CD4-positive, CD25-positive, alpha-beta regulatory T cell (primary cell): Measurements from ENCODE around the gene NSMCE1. TPM values are rescaled to one million over a fixed set of nuclear protein-coding genes. Genes with fewer than 3 reads are reported as not detected.
A peak's percentile ranks its signal among the peaks of the same experiment; 100 is the strongest.
"Not testable (repeated sequence)": the region's sequence is repeated elsewhere in the genome, so short reads cannot be mapped to it uniquely, and the experiment has no call there.

ENCODE experiments used
- ATAC-seq, 2 donors: fragments of 150-1000 bp; cut with Tn5 transposase; one replicate each; pipeline ENCODE4 v1.10.0; 2021; ENCODE audit warnings: low read depth in 2 of 2, moderate number of reproducible peaks in 2 of 2, moderate library complexity in 1 of 2
- DNase-seq, 3 donors: peaks; one replicate each; pipeline versions ENCODE4 v3.0.0 to v3.0.0-alpha.2; 2012 to 2022; ENCODE audit warnings: mixed read lengths in 1 of 3
- H3K27ac ChIP-seq: one replicate; pipeline ENCODE4 v1.7.0; 2013; ENCODE audit warnings: mild to moderate bottlenecking, low read length; ENCODE audit not compliant: insufficient read depth, poor library complexity, severe bottlenecking
- H3K27me3 ChIP-seq: one replicate; pipeline ENCODE4 v1.7.0; 2013; ENCODE audit warnings: low read length; ENCODE audit not compliant: control insufficient read depth, insufficient read depth
- H3K36me3 ChIP-seq: one replicate; pipeline ENCODE4 v1.7.0; 2013; ENCODE audit warnings: mild to moderate bottlenecking, low read length, moderate library complexity; ENCODE audit not compliant: control insufficient read depth, insufficient read depth
- H3K4me1 ChIP-seq: 2 replicates; pipeline ENCODE4 v1.7.0; 2013; ENCODE audit warnings: mild to moderate bottlenecking, low read length; ENCODE audit not compliant: insufficient read depth, control insufficient read depth, poor library complexity, severe bottlenecking
- H3K4me3 ChIP-seq: one replicate; pipeline ENCODE4 v1.7.0; 2013; ENCODE audit warnings: low read depth, mild to moderate bottlenecking, low read length, moderate library complexity
- H3K9me3 ChIP-seq, 2 experiments: 1 replicate in 1 of 2; 2 replicates in 1 of 2; pipeline ENCODE4 v1.7.0; 2013; ENCODE audit warnings: low read length in 2 of 2, mild to moderate bottlenecking in 1 of 2, moderate library complexity in 1 of 2; ENCODE audit not compliant: control insufficient read depth in 2 of 2
- H3K27ac Mint-ChIP-seq, 3 donors: one replicate each; pipeline ENCODE4 v1.8.0; 2020 to 2022; ENCODE audit warnings: mild to moderate bottlenecking in 3 of 3, mixed read lengths in 3 of 3, moderate library complexity in 2 of 3
- H3K27me3 Mint-ChIP-seq: one replicate; pipeline ENCODE4 v1.8.0; 2022; ENCODE audit warnings: mild to moderate bottlenecking, mixed read lengths
- H3K36me3 Mint-ChIP-seq: one replicate; pipeline ENCODE4 v1.8.0; 2020; ENCODE audit warnings: mixed read lengths
- H3K4me1 Mint-ChIP-seq, 4 donors: one replicate each; pipeline ENCODE4 v1.8.0; 2020 to 2022; ENCODE audit warnings: mixed read lengths in 4 of 4, mild to moderate bottlenecking in 1 of 4
- H3K4me3 Mint-ChIP-seq, 4 donors: one replicate each; pipeline ENCODE4 v1.8.0; 2020 to 2022; ENCODE audit warnings: mild to moderate bottlenecking in 4 of 4, mixed read lengths in 4 of 4, moderate library complexity in 3 of 4
- H3K9me3 Mint-ChIP-seq, 7 donors: one replicate each; pipeline ENCODE4 v1.8.0; 2020 to 2022; ENCODE audit warnings: mixed read lengths in 7 of 7, mild to moderate bottlenecking in 3 of 7, moderate library complexity in 2 of 7
- polyA plus RNA-seq, 4 donors: library from polyadenylated mRNA; unstranded; fragments of 300-500 nt; fragmentation: Illumina TruSeq; gene quantifications; one replicate each; pipeline ENCODE4 v1.2.3, GENCODE V29; 2021
- total RNA-seq: library from RNA; stranded (reverse); gene quantifications from one replicate; pipeline ENCODE4 v1.2.3, GENCODE V29; 2022

The NSMCE1 gene
- total and polyA plus RNA-seq, 5 donors from 2014 or later: 40.0 to 156 (median 131) TPM

DNA sequence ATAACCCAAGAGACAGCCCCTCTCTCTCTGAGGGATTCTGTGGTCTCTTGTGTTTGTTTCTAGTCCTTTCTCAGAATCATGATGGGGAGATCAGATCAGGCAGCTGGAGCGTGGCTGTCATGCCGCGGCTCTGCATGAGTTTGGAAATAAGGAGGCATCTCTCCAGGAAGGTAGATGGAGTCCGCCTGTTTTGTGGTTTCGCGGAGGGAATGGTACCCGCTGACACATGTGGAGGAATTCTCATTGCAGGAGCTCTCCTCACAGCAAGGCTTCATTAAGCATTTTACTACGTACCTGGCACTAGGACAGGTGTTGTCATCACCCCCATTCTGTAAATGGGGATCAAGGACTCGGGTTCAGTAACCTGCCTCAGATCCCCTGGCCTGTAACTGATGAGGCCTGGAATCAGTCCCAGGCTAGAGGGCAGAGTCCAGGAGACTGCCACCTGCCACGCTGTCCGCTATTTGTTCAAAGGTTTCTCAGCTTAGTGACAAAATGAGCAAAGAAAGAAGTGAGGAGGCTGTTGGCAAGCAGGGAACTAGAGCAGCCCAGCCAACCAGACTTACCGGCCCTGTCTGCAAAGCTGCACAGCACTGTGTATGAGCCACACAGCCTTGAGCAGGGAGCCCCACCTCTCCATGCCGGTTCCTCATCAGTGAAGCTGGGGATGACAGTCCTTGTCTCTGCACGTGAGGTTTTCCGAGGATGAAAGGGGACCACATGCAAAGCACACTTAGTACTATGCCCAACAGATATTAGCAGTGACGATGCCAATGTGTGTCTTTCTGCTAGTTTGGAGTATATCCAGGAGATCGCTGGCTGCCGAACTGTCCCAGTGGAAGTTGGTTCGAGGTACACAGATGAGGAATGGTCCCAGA lies 54.2 kb downstream of the NSMCE1 start:
- Mint-ChIP-seq H3K27me3 (no peaks in the 10 kb centered on the region), H3K4me1 (peaks cover 0 to 5% (median 0%) of the 10 kb centered on the region in 4 donors), H3K27ac (peak overlapping the region in 2 of 3 donors; percentile 12 to 61), H3K36me3 (peaks cover 19% of the 10 kb centered on the region), H3K9me3 (no peaks in the 10 kb centered on the region), H3K4me3 (no peak overlapping the region)
- no peaks in the 10 kb centered on the region for H3K9me3 ChIP-seq
- no peaks in the 10 kb centered on the region for H3K4me1 ChIP-seq
- no peak for ATAC-seq
- no peak overlapping the region for H3K27ac ChIP-seq
- no peaks in the 10 kb centered on the region for H3K27me3 ChIP-seq
- no peak overlapping the region for H3K4me3 ChIP-seq
- H3K36me3 ChIP-seq: peaks cover 63% of the 10 kb centered on the region
- DNase-seq: no peak

DNA sequence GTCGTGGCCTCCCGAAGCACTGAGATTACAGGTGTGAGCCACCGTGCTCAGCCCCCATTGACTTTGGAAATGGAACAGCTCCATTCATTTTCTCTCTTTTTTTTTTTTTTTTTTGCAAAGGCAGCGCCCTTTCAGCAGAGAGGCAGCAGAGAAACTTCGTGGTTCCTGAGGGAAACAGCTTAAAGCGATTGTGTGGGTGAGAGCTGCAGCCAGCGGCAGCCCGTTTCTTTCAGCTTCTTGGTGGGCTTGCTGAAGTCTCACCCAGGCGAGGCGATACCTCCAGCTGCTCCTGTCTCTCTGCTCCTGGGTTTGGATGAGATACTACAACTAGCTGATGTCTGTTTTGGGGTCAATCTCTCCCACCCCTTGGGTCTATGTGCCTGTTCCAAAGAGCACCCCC lies 57.5 kb downstream of the NSMCE1 start:
- H3K9me3 ChIP-seq: no peaks in the 10 kb centered on the region
- Mint-ChIP-seq H3K9me3 (no peaks in the 10 kb centered on the region), H3K4me3 (no peak overlapping the region), H3K27me3 (no peaks in the 10 kb centered on the region), H3K36me3 (peaks cover 22% of the 10 kb centered on the region), H3K4me1 (peaks cover 0 to 8% (median 0%) of the 10 kb centered on the region in 4 donors), H3K27ac (no peak overlapping the region)
- DNase-seq: no peak
- H3K27me3 ChIP-seq: no peaks in the 10 kb centered on the region
- no peak for ATAC-seq
- H3K36me3 ChIP-seq: peaks cover 47% of the 10 kb centered on the region
- H3K4me1 ChIP-seq: no peaks in the 10 kb centered on the region
- H3K27ac ChIP-seq: no peak overlapping the region
- H3K4me3 ChIP-seq: no peak overlapping the region

DNA sequence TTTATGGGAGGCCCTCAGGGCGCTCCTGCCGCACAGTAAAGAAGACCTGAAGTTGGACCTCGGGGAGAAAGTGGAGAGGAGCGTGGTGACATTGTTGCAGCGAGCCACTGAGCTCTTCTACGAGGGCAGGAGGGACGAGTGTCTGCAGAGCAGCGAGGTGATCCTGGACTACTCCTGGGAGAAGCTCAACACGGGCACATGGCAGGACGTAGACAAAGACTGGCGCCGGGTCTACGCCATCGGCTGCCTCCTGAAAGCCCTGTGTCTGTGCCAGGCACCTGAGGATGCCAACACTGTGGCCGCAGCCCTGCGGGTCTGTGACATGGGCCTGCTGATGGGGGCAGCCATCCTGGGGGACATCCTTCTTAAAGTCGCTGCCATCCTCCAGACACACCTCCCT lies 58.4 kb downstream of the NSMCE1 start:
- Histone ChIP-seq H3K27ac (no peak overlapping the region), H3K9me3 (no peaks in the 10 kb centered on the region), H3K4me1 (no peaks in the 10 kb centered on the region), H3K4me3 (no peak overlapping the region), H3K27me3 (no peaks in the 10 kb centered on the region), H3K36me3 (peaks cover 40% of the 10 kb centered on the region)
- no peaks in the 10 kb centered on the region for H3K9me3 Mint-ChIP-seq
- no peak overlapping the region for H3K27ac Mint-ChIP-seq
- H3K36me3 Mint-ChIP-seq: peaks cover 18% of the 10 kb centered on the region
- peaks cover 0 to 10% (median under 1%) of the 10 kb centered on the region in 4 donors for H3K4me1 Mint-ChIP-seq
- H3K27me3 Mint-ChIP-seq: no peaks in the 10 kb centered on the region
- no peak for ATAC-seq
- no peak overlapping the region for H3K4me3 Mint-ChIP-seq
- no peak for DNase-seq

DNA sequence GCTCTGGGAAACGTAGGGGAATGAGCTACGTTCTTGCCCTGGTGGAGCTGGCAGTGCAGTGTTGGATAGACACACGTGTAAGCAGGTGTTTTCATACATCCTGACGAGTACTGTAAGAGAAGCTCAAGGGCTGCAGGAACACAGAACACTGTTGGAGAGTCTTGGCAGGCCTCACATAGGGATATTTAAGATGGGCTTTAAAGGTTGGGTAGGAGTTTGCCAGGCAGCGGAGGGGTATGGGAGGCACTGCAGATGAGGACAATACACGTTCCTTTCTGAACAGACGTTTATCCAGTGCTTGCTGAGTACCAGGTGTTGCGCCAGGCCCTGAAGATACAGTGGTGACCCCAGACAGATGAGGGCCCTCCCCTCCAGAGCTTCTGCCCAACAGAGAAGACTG lies 59.0 kb downstream of the NSMCE1 start:
- Histone ChIP-seq H3K27me3 (no peaks in the 10 kb centered on the region), H3K4me1 (peaks cover 3% of the 10 kb centered on the region), H3K4me3 (no peak overlapping the region), H3K27ac (no peak overlapping the region), H3K9me3 (no peaks in the 10 kb centered on the region), H3K36me3 (peaks cover 34% of the 10 kb centered on the region)
- no peak overlapping the region for H3K4me3 Mint-ChIP-seq
- DNase-seq (no peak), ATAC-seq (no peak)
- H3K27ac Mint-ChIP-seq: no peak overlapping the region
- no peaks in the 10 kb centered on the region for H3K27me3 Mint-ChIP-seq
- peaks cover 0 to 10% (median 1%) of the 10 kb centered on the region in 4 donors for H3K4me1 Mint-ChIP-seq
- no peaks in the 10 kb centered on the region for H3K9me3 Mint-ChIP-seq
- H3K36me3 Mint-ChIP-seq: peaks cover 13% of the 10 kb centered on the region

DNA sequence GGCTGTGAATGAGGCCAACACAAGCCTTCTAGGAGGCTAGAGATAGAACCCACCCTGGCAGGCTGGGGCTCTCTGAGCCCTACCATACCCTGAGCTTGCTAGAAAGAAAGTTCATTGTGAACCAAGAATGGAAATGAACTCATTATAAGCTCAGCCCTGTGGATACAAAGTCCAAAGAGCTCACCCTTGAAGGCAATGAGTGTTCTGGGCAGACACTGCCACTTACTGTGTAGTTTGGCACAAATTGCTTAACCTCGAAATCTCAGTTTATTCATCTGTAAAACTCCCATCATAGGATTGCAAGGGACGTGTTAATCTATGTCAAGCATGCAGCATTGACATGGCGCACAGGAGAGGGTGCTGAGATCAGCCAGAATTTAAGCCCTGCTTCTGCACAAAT lies 59.8 kb downstream of the NSMCE1 start:
- H3K9me3 ChIP-seq: no peaks in the 10 kb centered on the region
- no peak for DNase-seq
- Mint-ChIP-seq H3K36me3 (peaks cover 10% of the 10 kb centered on the region), H3K4me1 (peaks cover 0 to 18% (median 5%) of the 10 kb centered on the region in 4 donors), H3K4me3 (no peak overlapping the region), H3K27me3 (no peaks in the 10 kb centered on the region), H3K27ac (no peak overlapping the region), H3K9me3 (no peaks in the 10 kb centered on the region)
- ATAC-seq: no peak
- peaks cover 11% of the 10 kb centered on the region for H3K4me1 ChIP-seq
- H3K36me3 ChIP-seq: peaks cover 28% of the 10 kb centered on the region
- no peak overlapping the region for H3K4me3 ChIP-seq
- H3K27me3 ChIP-seq: no peaks in the 10 kb centered on the region
- H3K27ac ChIP-seq: no peak overlapping the region

DNA sequence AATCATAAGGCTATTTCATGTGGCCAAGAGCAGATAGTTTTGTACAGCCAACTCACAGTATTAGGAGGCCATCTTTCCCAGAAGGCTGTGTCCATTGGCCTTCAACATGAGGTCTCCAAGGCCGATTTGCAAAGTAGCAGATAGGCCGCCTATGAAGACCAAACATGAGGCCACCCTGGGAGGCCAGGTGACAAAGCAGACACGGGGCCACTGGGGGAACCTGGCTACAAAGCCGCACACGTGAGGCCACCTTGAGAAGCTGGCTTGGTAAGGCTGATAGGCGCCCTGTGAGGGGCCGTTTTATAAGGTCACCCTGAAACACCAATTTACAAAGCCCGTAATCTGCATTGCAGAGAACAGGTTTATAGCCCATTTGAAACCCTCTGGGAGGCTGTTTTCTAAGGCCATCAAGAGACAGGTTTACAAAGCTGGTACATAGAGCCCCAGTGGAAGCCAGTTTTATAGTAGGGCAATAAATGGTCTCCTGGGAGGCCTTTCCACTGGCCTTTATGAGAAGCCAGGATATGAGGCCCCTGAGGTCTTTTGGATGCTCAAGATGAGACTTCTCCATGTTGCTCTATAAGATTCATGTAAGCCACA lies 60.4 kb downstream of the NSMCE1 start:
- H3K36me3 ChIP-seq: peaks cover 22% of the 10 kb centered on the region
- Mint-ChIP-seq H3K4me3 (no peak overlapping the region), H3K4me1 (peaks cover 0 to 23% (median 9%) of the 10 kb centered on the region in 4 donors), H3K27me3 (no peaks in the 10 kb centered on the region), H3K9me3 (no peaks in the 10 kb centered on the region), H3K27ac (no peak overlapping the region), H3K36me3 (peaks cover 11% of the 10 kb centered on the region)
- DNase-seq (no peak), ATAC-seq (no peak)
- no peaks in the 10 kb centered on the region for H3K9me3 ChIP-seq
- no peaks in the 10 kb centered on the region for H3K27me3 ChIP-seq
- no peak overlapping the region for H3K27ac ChIP-seq
- no peak overlapping the region for H3K4me3 ChIP-seq
- peaks cover 12% of the 10 kb centered on the region for H3K4me1 ChIP-seq

DNA sequence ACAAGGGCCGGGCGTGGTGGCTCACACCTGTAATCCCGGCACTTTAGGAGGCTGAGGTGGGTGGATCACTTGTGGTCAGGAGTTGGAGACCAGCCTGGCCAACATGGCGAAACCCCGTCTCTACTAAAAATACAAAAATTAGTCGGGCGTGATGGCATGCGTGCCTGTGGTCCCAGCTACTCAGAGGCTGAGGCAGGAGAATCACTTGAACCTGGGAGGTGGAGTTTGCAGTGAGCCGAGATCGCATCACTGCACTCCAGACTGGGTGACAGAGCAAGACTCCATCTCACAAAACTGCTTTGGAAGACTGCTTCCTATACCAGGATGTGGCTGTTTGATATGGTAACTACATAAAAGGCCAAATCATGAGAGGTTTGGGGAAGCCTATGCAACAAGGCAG lies 61.5 kb downstream of the NSMCE1 start:
- not testable (repeated sequence) for H3K9me3 Mint-ChIP-seq, H3K27ac ChIP-seq, H3K27me3 Mint-ChIP-seq, H3K27ac Mint-ChIP-seq, H3K27me3 ChIP-seq, H3K4me3 ChIP-seq, H3K9me3 ChIP-seq, ATAC-seq, DNase-seq
- H3K4me1 ChIP-seq: peaks cover 21% of the 10 kb centered on the region
- Mint-ChIP-seq H3K36me3 (peaks cover 11% of the 10 kb centered on the region), H3K4me3 (peak overlapping the region in 1 of 4 donors; percentile 22), H3K4me1 (peaks cover 0 to 31% (median 14%) of the 10 kb centered on the region in 4 donors)
- peaks cover 22% of the 10 kb centered on the region for H3K36me3 ChIP-seq
